IPS-NIHi7 (cell line): ENCODE results near the gene DDX31.

Source experiments
- DNase-seq: peaks from one replicate; pipeline ENCODE4 v3.0.0; 2012; ENCODE audit warnings: mixed read lengths; ENCODE audit errors: extremely low spot score

The DDX31 gene

GRCh38 chr9:132547436-132547835 lies 122.3 kb downstream of the DDX31 start:
- no peak for DNase-seq

- DNase-seq = no peak
These were observed 122.7 kb downstream of the DDX31 start for GRCh38 chr9:132547052-132547431.

GRCh38 chr9:132546148-132547051 lies 123.4 kb downstream of the DDX31 start:
- peak; percentile 81 for DNase-seq

GRCh38 chr9:132545578-132545977 lies 124.2 kb downstream of the DDX31 start:
- no peak for DNase-seq

GRCh38 chr9:132543960-132544359 lies 125.8 kb downstream of the DDX31 start:
- DNase-seq = no peak

- no peak for DNase-seq
These were observed 126.5 kb downstream of the DDX31 start for GRCh38 chr9:132543251-132543650.
